ENCODE results near the gene ACOX3. TPM values are rescaled to one million over a fixed set of nuclear protein-coding genes. Genes with fewer than 3 reads are reported as not detected.

Gene ACOX3
- total RNA-seq, 4 donors from 2014 or later: 42.3 to 86.2 (median 50.3) TPM

DNA sequence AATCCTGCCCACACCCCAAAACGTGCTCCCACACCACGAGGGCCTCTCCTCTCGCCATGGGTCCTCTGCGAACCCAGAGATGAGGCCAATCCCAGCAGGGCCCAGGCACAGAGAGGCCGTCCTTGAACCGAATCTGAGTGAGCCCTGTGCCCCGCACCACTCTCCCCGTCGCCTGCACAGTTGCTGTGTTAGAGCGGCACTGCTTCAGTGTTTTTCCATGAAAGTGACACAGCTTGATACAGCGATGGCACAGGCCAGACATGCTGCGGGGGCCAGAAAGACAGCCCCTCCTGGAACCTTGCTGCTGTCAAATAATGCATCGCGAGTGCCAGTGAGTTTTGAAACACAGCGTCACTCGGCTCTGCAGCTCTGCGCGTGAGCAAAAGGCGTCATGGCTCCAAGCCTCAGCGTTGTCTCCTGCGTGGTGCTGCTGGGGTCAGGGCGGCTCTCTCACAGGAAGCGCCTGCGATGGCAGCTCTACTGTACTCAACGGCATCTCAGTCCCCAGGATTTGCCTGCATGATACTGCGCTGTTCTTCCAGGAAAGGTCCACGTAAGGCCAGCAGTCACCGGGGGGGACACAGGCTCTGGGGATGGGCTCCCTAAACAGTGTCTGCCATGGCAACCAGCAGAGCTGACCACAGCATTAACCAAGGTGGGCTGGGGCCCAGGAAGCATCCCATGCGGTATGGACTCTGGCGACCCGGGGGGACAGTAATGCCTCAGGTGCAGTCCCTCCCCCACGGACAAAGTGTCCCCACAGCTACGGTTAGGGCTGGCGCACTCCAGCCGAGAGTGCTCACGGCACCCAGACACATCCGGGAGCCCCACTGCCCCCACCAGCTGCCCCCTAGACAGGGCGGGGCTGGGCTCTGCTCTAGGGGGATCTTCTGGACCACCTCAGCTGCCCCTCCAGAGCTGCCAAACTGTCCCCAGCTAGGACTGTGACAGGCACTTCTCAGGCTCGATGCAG lies 63.1 kb downstream of the ACOX3 start:
- no peaks in the 10 kb centered on the region for H3K4me1 ChIP-seq
- WGBS, 2 donors: 97 to 100% methylated on average over 2 to 25 of the region's 39 CpGs
- H3K27ac ChIP-seq: no peak overlapping the region
- no peak for TF ChIP-seq POLR2A (IDR thresholded peaks at IDR 0.05)
- no peak overlapping the region for H3K4me3 ChIP-seq
- H3K27me3 ChIP-seq: no peaks in the 10 kb centered on the region
- H3K9me3 ChIP-seq: no peaks in the 10 kb centered on the region
- peaks cover 0 to 99% (median 6%) of the 10 kb centered on the region in 3 donors for H3K36me3 ChIP-seq
- no peak for DNase-seq
- intact Hi-C loops (cut with DNase I): no loop called here

GRCh38 chr4:8376361-8377102 lies 64.0 kb downstream of the ACOX3 start:
- Histone ChIP-seq H3K4me1 (no peaks in the 10 kb centered on the region), H3K36me3 (peaks cover 0 to 97% (median 6%) of the 10 kb centered on the region in 3 donors), H3K9me3 (no peaks in the 10 kb centered on the region), H3K27ac (no peak overlapping the region), H3K4me3 (no peak overlapping the region), H3K27me3 (no peaks in the 10 kb centered on the region)
- DNase-seq: no peak
- TF ChIP-seq CTCF (IDR thresholded peaks at IDR 0.05) (no peak), POLR2A (IDR thresholded peaks at IDR 0.05) (no peak)
- intact Hi-C loops (cut with DNase I): no loop called here
- 84 to 90% methylated on average over 8 to 9 of the region's 20 CpGs for WGBS, 2 donors

DNA sequence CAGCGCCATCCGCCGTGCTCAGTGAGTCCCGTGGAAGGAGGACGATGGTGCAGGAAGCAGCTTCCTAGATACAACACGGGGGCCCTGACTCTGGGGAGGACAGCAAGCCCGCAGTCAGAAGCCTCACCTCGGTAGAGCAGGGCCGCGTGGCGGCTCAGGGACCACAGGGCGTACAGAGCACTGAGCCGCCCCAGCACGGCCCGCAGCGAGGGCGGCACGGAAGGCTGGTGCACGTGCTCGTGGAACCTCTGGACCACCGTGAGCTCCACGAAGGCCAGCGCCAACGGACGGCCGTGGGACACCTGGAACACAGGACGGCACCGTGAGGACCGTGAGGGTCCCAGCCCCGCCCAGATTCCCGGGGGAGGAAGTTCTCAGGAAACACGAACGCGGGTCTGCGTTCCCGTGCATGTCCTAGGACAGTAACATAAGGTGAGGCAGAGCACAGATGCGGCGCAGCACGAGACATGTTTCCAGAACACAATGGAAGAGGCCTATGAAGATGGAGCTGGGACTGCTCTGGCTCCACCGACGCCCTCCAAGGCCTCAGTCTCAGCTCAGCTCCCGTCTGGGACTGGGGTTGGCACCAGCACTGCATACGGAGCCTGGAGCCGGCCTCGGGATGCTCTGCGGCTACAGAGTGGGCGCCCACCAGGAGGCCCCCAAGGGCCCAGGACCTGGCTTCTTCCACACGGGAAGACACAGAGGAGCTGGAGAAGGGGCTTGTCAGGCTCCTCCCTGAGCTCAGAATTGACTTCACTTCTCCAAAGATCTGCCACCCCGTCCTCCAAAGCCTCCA lies 65.5 kb downstream of the ACOX3 start:
- TF ChIP-seq POLR2A (IDR thresholded peaks at IDR 0.05) (no peak), CTCF (IDR thresholded peaks at IDR 0.05) (no peak)
- H3K36me3 ChIP-seq: peaks cover 0 to 95% (median 6%) of the 10 kb centered on the region in 3 donors
- no peaks in the 10 kb centered on the region for H3K27me3 ChIP-seq
- no peaks in the 10 kb centered on the region for H3K9me3 ChIP-seq
- no peak overlapping the region for H3K4me3 ChIP-seq
- H3K27ac ChIP-seq: no peak overlapping the region
- no peak for DNase-seq
- no peaks in the 10 kb centered on the region for H3K4me1 ChIP-seq
- 91 to 95% methylated on average over 19 to 25 of the region's 49 CpGs for WGBS, 2 donors
- intact Hi-C loops (cut with DNase I): no loop called here

GRCh38 chr4:8373973-8374545 lies 66.5 kb downstream of the ACOX3 start:
- H3K27me3 ChIP-seq: no peaks in the 10 kb centered on the region
- H3K4me3 ChIP-seq: no peak overlapping the region
- TF ChIP-seq CTCF (IDR thresholded peaks at IDR 0.05): no peak
- TF ChIP-seq POLR2A (IDR thresholded peaks at IDR 0.05): no peak
- H3K27ac ChIP-seq: no peak overlapping the region
- no peaks in the 10 kb centered on the region for H3K4me1 ChIP-seq
- WGBS, 2 donors: 85 to 93% methylated on average over 2 to 8 of the region's 13 CpGs
- peaks cover 0 to 95% (median 6%) of the 10 kb centered on the region in 3 donors for H3K36me3 ChIP-seq
- no peaks in the 10 kb centered on the region for H3K9me3 ChIP-seq
- DNase-seq: no peak
- intact Hi-C loops (cut with DNase I): no loop called here
